Neural progenitor cell (in vitro differentiated cells): ENCODE results near the gene HCAR3.

Source experiments
- CTCF ChIP-seq: fragments of 200-600 bp; sonication (generic); IDR thresholded peaks from 2 replicates; pipeline ENCODE4 v1.5.1; 2017; ENCODE audit warnings: antibody characterized with exemption, mild to moderate bottlenecking
- EZH2 ChIP-seq: fragments of 200-600 bp; sonication (generic); IDR thresholded peaks from 2 replicates; pipeline ENCODE4 v1.6.1; 2017; ENCODE audit warnings: antibody characterized with exemption, mild to moderate bottlenecking, moderate library complexity

- TF ChIP-seq CTCF (no peak), EZH2 (no peak)
Observed at GRCh38 chr12:122722387-122722786, 5.8 kb upstream of the HCAR3 start.
